Activated CD8-positive, alpha-beta memory T cell treated with anti-CD3 and anti-CD28 coated beads, Interleukin-2, amount 50 U/mL, for 48 hours (primary cell): ENCODE measurements around the gene C10orf120.

Experiments
- DNase-seq: peaks from one replicate; pipeline ENCODE4 v3.0.0-alpha.2; 2020

C10orf120 gene

GRCh38 chr10:122699796-122700455 is at the start of gene C10orf120:
Gene C10orf120 (minus strand): TSS chr10:122699846. CDS start chr10:122699790, 56 bp downstream.
- no peak for DNase-seq

- DNase-seq: no peak
Measured at GRCh38 chr10:122748496-122748895, 48.9 kb upstream of the C10orf120 start.

- DNase-seq: no peak
Measured at GRCh38 chr10:122746408-122746807, 46.8 kb upstream of the C10orf120 start.

GRCh38 chr10:122744257-122744656 is 44.6 kb upstream of the C10orf120 start:
- no peak for DNase-seq

DNA sequence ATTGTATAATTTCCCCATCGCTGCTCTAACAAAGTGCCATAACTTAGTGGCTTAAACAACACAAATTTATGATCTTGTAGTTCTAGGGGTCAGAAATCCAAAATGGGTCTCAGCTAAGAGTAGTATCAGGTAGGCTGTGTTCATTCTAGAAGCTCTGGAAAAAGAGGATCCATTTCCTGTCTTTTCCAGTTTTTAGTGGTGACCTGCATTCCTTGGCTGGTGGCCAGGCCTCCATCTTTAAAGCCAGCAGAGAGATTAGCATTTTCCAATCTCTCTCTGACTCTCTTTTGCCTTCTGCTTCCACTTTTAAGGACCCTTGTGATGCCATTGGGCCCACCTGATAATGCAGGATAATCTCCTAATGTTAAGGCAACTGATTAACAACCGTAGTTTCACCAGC is 41.0 kb upstream of the C10orf120 start:
- no peak for DNase-seq

DNA sequence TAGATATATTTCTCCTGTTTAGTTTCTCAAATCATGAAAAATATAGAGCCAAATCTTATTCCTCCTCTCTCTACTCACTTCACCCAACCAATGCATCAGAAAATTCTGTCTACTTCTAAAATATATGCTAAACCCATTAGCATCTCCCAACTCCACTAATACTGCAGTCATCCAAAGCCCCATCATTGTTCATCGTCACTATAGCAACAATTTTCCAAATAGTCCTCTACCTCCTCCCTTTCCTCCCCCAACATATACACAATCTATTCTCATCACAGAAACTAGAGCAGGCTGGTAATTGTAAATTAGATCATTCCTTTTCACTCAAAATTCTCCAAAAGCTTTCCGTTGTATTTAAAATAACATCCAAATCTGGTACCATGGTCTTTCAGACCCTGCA is 38.4 kb upstream of the C10orf120 start:
- DNase-seq: no peak

DNA sequence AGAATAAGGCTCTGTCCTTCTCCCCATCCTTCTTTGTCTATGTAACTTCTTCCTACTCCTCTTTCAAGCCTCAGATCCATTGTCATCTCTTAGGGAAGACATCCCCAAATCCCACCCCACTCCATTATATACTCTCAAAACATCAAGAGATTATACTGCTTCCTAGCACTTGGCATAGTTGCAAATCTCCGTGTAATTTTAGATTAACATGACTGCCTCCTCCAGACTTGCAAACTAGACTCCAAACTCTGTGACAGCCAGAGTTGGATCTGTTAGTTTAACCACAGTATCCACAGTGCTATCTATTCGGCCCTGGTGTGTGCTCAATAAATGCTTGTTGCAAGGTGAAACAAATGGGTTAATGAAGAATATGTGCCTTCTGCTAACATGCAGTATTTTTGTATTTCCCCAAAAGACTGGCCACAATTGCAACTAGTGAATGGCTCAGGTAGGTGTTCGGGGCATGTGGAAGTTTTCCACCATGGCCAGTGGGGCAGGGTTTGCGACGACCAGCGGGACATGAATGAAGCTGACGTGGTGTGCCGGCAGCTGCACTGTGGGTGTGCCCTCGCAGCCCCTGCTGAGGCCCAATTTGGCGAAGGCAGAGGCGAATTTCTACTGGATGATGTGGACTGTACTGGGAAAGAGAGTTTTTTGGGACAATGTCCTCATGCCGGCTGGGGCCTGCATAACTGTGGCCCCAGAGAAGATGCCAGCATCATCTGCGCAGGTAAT is 34.5 kb upstream of the C10orf120 start:
- no peak for DNase-seq

DNA sequence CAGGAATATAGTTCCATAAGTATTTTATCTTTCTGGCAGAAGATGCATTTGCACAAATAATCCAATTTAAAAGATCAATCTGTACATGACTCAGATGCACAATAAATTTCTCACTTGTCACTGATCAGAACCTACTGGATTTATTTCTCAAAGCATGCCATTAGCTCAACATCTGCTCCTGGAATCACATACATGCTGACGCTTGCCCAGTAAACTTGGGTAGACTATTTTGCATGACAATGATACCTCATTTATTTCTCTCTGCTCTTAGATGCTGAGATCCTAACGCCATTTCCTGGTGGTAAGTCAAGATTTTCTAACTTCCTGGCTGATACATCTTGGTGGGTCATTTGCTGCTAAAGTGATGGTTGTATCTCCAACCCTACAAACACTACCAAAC is 33.8 kb upstream of the C10orf120 start:
- no peak for DNase-seq

- DNase-seq: no peak
Measured at GRCh38 chr10:122730238-122730637, 30.6 kb upstream of the C10orf120 start.

GRCh38 chr10:122729126-122729525 is 29.5 kb upstream of the C10orf120 start:
- no peak for DNase-seq

DNA sequence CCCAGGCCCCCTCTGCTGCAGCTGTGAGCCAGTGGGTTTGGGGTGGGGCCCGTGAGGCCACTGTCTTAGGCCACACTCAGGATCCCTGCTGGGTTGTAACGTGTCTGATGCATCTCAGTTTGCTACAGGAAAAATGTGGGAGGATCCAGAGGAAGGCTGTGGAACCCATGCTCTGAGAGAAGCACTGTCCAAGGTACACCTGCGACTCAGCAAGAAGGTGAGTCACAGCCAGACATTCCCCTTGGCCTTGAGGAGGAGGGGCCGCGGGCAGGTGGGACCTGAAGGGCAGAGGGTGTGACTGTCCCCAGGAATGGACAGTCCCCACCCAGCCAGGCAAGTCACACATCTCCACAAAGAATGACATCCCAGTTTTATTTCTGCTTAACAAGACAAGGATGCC is 27.8 kb upstream of the C10orf120 start:
- DNase-seq: no peak

GRCh38 chr10:122725768-122726167 is 26.1 kb upstream of the C10orf120 start:
- DNase-seq: no peak

GRCh38 chr10:122725006-122725405 is 25.4 kb upstream of the C10orf120 start:
- no peak for DNase-seq

DNA sequence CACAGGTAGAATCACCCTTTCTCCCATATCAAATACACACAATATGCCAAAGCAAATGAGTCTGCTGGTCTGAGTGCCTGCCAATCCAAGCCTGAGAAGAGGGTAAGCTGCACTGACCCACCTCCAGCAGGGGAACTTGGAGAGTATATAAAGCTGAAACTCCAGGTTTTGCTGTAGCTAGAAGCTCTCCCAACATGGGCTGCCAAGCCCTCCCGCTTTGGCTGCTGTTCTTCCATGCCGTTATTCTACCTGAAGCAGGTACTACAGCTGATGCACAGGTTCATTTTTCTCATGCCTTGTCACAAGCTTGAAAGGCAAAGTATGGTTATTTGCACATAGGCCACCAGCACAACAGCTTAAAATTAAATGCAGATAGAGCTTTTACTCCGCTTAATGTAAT is 21.5 kb upstream of the C10orf120 start:
- no peak for DNase-seq

DNA sequence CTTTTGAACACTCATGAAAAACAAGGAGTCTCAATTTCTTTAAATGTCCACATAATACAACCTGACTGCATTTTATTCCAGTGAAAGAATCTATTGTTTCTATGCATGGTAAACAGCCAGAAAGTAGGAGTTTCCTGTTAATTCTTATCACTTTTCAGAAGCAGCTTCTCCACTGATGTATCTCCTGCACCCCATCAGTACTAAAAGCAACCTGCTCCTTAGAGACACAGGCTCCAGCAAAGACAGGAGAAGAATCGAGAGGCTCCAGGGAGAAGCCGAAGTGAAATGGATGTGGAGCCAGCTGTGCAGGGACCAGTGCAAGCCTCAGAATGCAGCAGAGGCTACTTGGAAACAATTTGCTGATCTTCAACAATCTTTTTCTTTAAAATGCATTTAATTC is 16.4 kb upstream of the C10orf120 start:
- no peak for DNase-seq

DNA sequence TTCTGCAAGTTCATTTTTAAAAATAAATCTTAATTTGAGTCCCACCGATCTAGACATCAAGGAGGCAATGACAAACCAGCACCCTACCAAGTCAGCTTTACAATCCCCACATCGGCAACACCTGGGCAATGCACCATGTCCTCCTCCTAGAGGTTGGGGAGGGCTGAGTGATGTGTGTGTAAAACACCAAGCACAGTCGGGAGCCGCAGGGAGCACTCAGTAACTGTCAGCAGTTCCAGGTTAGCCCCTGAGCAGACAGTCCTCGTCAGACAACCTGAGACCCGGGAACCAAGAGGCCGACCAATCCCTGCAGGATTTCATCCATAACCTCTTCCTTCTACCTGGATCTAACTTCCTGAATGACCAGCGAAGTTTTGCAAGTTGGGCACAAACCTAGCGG is 15.9 kb upstream of the C10orf120 start:
- DNase-seq: no peak

DNA sequence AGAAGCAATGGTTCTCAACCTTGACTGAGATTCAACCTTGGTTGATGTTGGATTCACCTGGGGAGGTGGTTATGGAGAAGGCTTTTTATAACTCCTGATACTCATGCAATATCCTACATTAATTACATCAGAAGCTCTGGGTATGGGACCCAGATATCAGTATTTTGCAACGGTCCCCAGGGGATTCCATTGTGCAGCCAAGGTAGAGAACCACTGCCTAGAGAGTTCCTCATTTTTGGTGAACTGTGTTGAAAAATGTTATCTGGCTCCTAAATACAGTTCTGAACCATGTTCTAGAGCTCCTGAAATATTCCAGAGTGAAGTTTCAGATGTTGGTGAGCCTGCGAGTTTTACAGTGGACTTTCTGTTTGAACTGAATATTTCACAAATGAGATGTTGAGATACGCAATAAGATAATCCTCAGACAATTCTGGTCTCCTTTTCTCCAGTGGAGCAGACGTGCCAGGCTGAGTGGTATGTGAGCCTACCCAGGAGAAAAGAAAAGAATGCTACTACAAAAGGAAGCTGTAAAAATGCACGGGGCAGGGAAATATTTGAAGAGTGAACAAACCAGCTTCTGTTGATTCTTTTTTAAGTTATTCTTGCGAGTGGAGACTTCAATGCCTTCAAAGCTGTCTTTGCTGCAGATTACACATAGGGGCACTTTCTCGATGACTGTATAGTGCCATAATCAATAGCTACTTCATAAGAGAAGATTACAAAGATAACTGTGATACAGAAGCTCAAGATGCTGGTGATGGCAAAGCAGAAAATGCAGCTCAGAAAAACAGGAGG is 13.6 kb upstream of the C10orf120 start:
- no peak for DNase-seq

DNA sequence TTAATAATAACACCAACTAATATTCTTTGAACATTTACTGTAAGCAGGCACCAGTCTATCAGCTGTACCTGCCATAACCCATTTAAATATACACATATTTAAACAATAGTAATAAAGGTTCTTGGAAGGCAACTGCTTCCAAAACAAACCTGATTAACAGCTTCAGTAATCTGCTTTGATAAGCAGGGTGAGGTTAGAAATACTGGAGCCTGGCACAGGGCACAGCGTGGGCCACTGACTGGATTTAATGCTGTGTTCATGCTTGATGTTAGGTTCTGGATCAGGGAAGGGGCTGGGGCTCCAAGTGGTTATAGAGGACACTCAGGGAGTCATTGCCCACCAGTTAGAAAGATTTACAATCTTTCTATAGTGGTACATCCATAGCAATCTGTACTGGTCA is 10.9 kb upstream of the C10orf120 start:
- DNase-seq: no peak

DNA sequence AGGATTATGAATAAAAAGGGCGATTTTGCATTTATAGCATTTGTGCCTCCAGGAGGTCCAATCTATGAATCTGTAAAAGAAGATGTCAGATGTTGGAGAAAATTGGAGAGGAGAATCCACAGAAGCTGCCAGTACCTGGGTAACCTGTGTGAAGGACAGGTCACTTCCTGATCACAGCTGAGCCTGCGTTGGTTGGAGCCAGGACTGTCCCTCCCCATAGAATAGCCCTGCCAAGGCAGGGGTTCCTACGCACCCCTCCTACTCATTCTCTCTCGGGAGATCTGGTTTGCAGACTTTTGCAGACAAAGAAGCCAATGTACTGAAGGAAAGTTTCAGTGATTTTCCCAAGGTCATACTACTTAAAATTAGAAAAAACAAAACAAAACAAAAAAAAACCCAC is 10.3 kb upstream of the C10orf120 start:
- no peak for DNase-seq

GRCh38 chr10:122707535-122707934 is 7.9 kb upstream of the C10orf120 start:
- DNase-seq: no peak

- DNase-seq: no peak
Measured at GRCh38 chr10:122706947-122707346, 7.3 kb upstream of the C10orf120 start.

DNA sequence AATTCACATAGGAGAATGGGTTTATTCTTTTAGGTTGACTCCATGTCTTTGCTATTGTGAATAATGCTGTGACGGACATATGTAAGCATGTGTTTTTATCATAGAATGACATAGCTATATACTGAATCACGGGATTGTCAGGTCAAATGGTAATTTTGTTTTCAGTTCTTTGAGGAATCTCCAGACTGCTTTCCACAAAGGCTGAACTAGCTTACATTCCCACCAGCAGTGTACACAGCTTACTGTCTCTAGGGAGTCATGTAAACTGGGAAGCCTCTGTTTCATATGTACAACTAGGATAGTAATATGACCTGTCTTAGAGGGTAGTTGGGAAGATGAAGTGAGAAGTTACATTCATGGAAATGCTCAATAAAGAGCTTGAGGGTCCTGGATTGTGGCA is 6.8 kb upstream of the C10orf120 start:
- DNase-seq: no peak

- DNase-seq: peak; percentile 78
Measured at GRCh38 chr10:122703483-122704448, 4.1 kb upstream of the C10orf120 start.
